Embryonic facial prominence (tissue), 1 donor: ENCODE measurements around the gene PDCD6IP.
"Not testable (repeated sequence)": the region's sequence is repeated elsewhere in the genome, so short reads cannot be mapped to it uniquely, and the experiment has no call there.

Experiments
- DNase-seq: peaks from one replicate; pipeline ENCODE4 v3.0.0-alpha.2; 2016; ENCODE audit errors: extremely low spot score

The PDCD6IP gene

GRCh38 chr3:33795131-33795530 lies 3.3 kb upstream of the PDCD6IP start:
- DNase-seq: no peak

GRCh38 chr3:33795856-33796536 lies 2.4 kb upstream of the PDCD6IP start:
- DNase-seq: no peak

GRCh38 chr3:33798113-33798417 lies 365 bp upstream of the PDCD6IP start:
- DNase-seq: no peak

- DNase-seq: no peak
Measured at GRCh38 chr3:33799202-33799551, 747 bp downstream of the PDCD6IP start.

- no peak for DNase-seq
Measured at GRCh38 chr3:33803252-33803651, 4.8 kb downstream of the PDCD6IP start.

GRCh38 chr3:33803894-33804526 lies 5.6 kb downstream of the PDCD6IP start:
- DNase-seq: no peak

GRCh38 chr3:33807191-33807590 lies 8.8 kb downstream of the PDCD6IP start:
- DNase-seq: no peak

GRCh38 chr3:33808559-33808958 lies 10.1 kb downstream of the PDCD6IP start:
- no peak for DNase-seq

DNA sequence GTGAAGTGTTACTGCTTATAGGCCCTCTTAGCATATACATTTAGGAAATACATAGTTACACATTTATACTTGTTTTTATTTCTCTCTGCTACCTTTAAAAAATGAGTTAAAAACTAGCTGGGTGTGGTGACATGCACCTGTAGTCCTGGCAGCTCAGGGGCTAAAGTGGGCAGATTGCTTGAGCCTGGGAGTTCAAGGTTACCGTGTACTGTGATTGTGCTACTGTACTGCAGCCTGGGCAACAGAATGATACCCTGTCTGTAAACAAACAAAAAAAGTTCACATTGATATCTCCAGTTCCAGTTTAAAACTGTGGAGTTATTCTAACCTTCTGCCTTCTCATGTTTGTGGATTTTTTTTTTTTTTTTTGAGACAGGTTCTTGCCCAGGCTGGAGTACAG lies 12.1 kb downstream of the PDCD6IP start:
- no peak for DNase-seq

- DNase-seq: no peak
Measured at GRCh38 chr3:33821989-33822388, 23.6 kb downstream of the PDCD6IP start.

DNA sequence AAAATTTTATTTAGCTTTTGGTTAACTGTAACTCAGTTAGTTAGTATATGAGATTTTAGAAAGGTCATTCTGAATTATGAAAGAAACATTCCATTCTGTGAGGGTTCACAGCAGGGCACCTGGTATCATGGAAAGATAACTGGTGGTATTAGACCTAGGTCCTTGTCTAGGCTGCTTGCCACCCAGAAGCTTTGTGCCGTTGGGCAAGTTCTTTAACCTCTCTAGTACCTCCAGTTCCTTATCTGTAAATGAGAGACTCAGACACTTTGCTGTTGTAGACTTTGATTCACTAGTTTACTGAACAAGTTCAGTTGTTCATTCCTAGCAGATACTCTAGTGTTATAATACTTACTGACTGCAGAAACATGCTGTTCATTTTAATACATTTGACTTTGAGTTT lies 25.4 kb downstream of the PDCD6IP start:
- no peak for DNase-seq

DNA sequence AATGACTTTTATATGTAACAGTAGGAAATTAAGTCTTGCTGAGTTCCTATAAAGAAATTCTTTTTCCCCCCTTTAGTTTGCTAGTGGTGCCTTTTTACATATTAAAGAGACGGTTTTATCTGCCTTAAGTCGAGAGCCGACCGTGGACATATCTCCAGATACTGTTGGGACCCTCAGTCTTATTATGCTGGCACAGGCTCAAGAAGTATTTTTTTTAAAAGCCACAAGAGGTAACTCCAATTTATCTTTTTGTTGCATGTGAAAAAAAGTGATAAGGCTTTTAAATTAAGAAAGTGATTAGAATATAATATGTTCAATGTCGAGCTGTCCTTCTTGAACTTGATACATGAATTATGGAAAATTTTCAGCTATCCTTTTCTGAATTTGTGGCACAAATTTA lies 26.7 kb downstream of the PDCD6IP start:
- no peak for DNase-seq

DNA sequence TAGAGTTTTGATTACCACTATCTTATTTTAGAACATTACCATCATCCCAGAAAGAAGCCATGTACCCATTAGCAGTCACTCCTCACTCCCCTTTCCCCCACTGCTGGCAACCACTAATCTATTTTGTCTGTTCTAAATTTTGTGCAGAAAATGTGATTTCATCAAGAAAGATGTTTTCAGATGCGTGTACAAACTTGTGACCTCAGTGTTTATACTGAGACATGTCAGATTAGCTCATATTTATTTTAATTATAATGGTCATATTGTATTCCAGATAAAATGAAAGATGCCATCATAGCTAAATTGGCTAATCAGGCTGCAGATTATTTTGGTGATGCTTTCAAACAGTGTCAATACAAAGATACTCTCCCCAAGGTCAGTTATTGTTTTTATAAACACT lies 27.8 kb downstream of the PDCD6IP start:
- no peak for DNase-seq

DNA sequence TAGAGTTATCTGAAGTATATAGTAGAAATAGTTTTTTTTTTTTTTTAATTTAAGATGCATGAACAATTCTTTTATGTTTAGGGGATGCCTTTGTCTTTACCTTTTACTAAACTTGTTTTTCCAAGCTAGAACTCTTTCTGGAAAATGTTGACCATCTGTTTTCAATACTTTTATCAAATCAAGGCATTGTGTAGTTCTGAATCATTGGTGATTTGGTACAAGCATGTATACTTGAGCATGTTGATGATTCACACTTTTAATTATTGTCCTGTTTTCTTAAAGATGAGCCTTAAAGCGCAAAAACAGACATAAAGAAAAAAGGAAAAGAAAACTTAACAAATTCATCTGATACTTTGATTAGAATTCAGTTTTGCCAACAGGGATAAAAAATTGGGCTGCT lies 28.3 kb downstream of the PDCD6IP start:
- DNase-seq: no peak

- no peak for DNase-seq
Measured at GRCh38 chr3:33829720-33830119, 31.3 kb downstream of the PDCD6IP start.

DNA sequence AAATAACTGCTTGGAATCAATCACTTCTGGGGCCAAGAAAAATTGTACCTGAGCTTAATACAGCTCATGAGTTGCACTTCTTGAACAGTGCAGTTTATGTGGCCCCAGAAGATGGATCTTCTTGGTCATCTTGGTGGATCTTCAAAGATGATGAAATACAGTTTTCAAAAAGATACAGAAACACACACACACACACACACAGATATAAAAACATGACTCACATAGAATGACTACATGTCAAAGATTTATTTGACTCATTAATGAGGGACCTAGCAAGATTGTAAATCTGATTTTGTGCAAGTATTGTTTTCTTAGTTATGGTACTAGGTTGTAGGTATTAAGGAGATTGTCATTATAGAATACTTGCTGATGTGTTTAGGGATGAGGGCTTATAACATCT lies 32.6 kb downstream of the PDCD6IP start:
- no peak for DNase-seq

DNA sequence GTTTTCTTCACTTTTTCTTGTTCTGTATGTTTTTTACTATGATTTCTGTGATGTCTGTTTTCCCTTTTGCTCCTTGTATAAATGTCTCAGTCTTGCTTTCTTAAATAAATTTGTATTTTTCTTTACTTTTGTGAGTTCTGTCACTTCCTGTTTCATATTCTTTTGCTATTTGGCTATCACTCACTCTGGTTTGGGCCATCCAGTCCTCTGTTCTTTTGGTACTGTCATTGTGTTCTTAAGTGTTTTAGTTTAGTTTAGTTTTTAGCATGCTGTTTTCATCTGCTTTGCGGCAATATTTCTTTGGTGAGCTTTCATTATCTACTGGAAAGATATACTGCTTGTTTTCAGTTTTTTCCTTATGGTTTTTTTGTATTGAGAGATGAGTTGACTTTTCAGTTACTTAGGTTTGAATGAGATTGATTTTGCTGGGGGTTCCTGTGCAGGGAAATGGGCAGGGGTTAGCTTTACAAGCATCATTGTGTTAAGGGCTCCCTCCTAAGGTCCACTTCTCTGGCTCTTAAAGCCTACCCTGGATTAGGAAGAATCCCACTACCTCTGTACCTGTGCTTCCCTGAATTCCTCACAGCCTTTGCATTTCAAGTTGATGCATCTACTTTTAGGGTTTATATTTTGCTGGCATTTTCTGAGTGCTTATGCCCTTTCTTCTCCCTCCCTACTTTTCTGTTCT lies 35.1 kb downstream of the PDCD6IP start:
- no peak for DNase-seq

DNA sequence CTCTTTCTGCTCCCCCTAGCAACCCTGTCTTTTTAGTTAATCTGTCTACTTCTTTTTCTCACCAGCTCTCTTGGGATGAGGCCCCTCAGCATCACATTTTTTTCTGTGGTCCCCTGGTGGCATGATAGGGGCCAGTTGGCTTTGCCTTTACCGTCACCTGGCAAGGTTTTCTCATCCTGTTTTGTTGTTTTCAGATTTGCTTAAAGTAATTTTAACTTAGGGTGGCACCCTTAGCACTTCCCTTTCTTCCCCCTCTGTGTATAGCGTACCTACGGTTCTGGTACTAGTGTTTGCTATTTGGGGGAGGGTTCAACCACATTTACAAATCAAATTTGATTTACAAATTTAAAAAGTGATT lies 35.6 kb downstream of the PDCD6IP start:
- no peak for DNase-seq

DNA sequence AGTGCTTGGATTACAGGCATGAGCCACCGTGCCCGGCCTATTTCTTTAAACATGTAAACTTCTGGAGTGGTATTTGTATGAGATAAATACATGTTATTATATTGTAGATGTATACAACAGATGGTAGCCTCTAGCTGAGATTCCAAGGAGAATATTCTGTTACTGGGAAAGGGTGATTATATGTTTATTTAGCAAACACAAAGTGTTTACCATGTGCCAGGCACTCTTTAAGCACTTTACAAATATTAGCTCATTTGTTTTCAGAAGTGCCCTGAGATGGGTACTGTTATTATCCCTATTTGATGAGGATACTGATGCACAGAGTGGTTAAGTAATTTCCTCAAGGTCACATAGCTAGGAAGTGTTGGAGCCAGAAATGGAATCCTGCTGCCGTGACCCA lies 38.8 kb downstream of the PDCD6IP start:
- not testable (repeated sequence) for DNase-seq

GRCh38 chr3:33839283-33839682 lies 40.9 kb downstream of the PDCD6IP start:
- DNase-seq: no peak

GRCh38 chr3:33840179-33840578 lies 41.7 kb downstream of the PDCD6IP start:
- DNase-seq: no peak

- DNase-seq: no peak
Measured at GRCh38 chr3:33848624-33849347, 50.4 kb downstream of the PDCD6IP start.

GRCh38 chr3:33850599-33850998 lies 52.2 kb downstream of the PDCD6IP start:
- DNase-seq: not testable (repeated sequence)
